OCI-M1 (cell line): ENCODE data around the gene XPOT.
"Not testable (repeated sequence)": the region's sequence is repeated elsewhere in the genome, so short reads cannot be mapped to it uniquely, and the experiment has no call there.

Experiments used
- DNase-seq: peaks from one replicate; lab custom pipeline; 2025; lab: John Stamatoyannopoulos, UW

The XPOT gene

GRCh38 chr12:64403707-64404469, at the start of gene XPOT:
XPOT (plus strand) TSS chr12:64404392; CDS start chr12:64410036, 5,644 bp downstream.
- DNase-seq: peak; percentile 96

- DNase-seq: not testable (repeated sequence)
Measured at GRCh38 chr12:64356209-64356608, 48.0 kb upstream of the XPOT start.

- not testable (repeated sequence) for DNase-seq
Measured at GRCh38 chr12:64361173-64361572, 43.0 kb upstream of the XPOT start.

GRCh38 chr12:64362721-64363305, 41.4 kb upstream of the XPOT start:
- DNase-seq: no peak

GRCh38 chr12:64383675-64384074, 20.5 kb upstream of the XPOT start:
- DNase-seq: no peak

GRCh38 chr12:64385019-64385418, 19.2 kb upstream of the XPOT start:
- no peak for DNase-seq

- DNase-seq: no peak
Measured at GRCh38 chr12:64385468-64385867, 18.7 kb upstream of the XPOT start.

GRCh38 chr12:64387197-64387816, 16.9 kb upstream of the XPOT start:
- no peak for DNase-seq

GRCh38 chr12:64389154-64389553, 15.0 kb upstream of the XPOT start:
- no peak for DNase-seq

GRCh38 chr12:64390275-64390851, 13.8 kb upstream of the XPOT start, which contains the start of gene C12orf56:
C12orf56 (minus strand) TSS chr12:64390758; CDS start chr12:64390565, 193 bp downstream.
- no peak for DNase-seq

GRCh38 chr12:64392221-64392620, 12.0 kb upstream of the XPOT start:
- peak; percentile 61 for DNase-seq

- no peak for DNase-seq
Measured at GRCh38 chr12:64395739-64396138, 8.5 kb upstream of the XPOT start.

- peak; percentile 76 for DNase-seq
Measured at GRCh38 chr12:64400041-64400440, 4.2 kb upstream of the XPOT start.

- no peak for DNase-seq
Measured at GRCh38 chr12:64402181-64402580, 2.0 kb upstream of the XPOT start.

- DNase-seq: peak; percentile 93
Measured at GRCh38 chr12:64404470-64405256, 471 bp downstream of the XPOT start.

GRCh38 chr12:64407342-64408223, 3.4 kb downstream of the XPOT start:
- DNase-seq: peak; percentile 22

- DNase-seq: no peak
Measured at GRCh38 chr12:64411427-64411826, 7.2 kb downstream of the XPOT start.

GRCh38 chr12:64412459-64412858, 8.3 kb downstream of the XPOT start:
- no peak for DNase-seq

- DNase-seq: no peak
Measured at GRCh38 chr12:64413884-64414283, 9.7 kb downstream of the XPOT start.

- DNase-seq: no peak
Measured at GRCh38 chr12:64418209-64418608, 14.0 kb downstream of the XPOT start.

- no peak for DNase-seq
Measured at GRCh38 chr12:64419696-64420095, 15.5 kb downstream of the XPOT start.
